HG03097 (cell line): Measurements from ENCODE around the gene DBNDD2.

Experiments used
- ATAC-seq: cut with Tn5 transposase; IDR thresholded peaks from one replicate; pipeline ENCODE4 v1.9.1; 2021; ENCODE audit not compliant: unreplicated experiment, low FRiP score

Gene DBNDD2, protein sequence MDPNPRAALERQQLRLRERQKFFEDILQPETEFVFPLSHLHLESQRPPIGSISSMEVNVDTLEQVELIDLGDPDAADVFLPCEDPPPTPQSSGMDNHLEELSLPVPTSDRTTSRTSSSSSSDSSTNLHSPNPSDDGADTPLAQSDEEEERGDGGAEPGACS

GRCh38 chr20:45407783-45408645, at the start of gene DBNDD2:
Gene DBNDD2, plus strand, starts transcription at chr20:45408289. Its CDS starts 179 bp downstream, at chr20:45408468.
- no peak for ATAC-seq

DNA sequence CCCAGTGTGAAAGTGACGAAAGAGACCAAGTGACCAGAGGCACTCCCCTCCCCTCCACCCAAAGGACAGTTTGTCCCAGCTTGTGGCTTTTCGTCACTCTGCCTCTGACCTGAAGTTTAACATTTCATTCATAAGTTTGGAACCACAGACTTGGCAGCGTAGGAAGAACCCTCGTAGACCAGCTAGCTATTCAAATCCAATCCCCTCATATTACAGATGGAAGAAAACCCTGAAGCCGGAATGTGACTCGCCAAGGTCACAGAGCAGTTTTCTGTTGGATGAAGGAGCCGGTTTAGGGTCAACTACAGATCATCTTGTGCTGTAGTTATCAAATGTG, 49.1 kb upstream of the DBNDD2 start:
- no peak for ATAC-seq

DNA sequence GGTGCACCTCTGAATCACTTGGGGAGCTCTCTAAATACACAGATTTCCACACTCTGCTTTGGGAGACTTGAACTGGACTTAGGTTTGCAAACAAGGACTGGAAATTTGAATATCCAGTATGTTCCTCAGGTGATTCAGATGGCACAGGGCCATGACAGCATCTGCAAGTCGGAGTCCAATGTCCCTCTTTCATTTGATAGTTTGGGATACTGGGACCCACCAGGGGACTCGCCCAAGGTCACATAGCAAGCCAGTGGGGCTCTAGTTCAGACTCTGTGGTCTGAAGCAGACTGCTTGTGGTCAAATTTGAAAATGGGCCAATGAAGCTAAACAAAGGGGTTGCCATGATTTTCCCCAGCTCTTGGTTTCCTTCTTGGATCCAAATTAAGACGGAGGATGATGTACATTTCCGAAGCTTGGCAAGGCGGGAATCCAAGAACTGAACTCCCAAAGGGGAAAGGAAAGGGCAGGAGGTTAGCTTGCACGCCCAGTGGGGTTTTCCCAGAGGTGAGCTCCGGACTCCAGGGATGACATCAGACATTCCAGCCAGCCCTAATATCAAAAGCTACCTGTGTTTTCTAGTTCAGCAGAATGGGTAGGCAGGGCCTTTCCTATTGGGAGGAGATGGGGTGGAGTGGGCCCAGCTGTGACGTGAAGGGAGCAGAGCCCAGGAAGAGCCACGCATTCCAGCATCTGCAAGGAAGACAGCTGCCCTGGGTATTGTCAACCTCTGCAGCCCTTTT, 48.5 kb upstream of the DBNDD2 start:
- no peak for ATAC-seq

GRCh38 chr20:45361793-45362192, 46.3 kb upstream of the DBNDD2 start:
- no peak for ATAC-seq

DNA sequence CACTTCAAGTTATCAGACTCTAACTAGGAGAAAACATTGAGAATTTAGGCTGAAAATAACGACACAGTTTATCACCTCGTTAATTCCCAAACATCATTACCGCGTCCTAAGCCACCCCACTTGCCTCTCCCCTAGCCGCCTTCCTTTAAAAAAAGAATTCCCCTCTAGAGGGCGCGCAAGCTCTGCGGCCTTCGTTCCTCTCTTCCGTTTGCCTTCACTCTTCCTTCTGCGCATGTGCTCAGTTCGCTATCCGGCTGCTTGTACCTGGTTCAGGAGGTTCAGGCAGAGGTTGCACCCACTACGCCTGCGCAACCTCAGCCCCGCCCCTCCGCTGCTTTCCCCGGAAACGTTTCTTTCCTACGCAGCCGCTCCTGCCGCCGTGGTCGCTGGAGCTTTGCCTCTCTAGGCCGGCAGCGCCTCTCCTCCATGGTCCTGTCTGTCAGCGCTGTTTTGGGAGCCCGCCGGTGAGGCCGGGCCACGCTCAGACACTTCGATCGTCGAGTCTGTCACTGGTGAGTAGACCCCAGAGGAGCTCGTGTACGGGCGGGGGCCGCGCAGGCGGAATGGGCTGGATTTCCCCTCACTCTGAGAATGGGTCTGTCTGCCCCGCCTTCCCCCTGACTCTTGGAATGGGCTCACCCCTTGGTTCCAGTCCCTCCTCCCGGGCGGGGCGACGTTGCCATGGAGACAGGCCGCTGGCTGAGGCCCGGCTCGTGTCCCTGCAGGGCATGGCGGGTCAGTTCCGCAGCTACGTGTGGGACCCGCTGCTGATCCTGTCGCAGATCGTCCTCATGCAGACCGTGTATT, 45.1 kb upstream of the DBNDD2 start, which contains the start of gene SYS1:
TSS of gene SYS1 (plus strand) at position 353 of the 807 bp plus-strand sequence. CDS start at position 729, 376 bp downstream.
- ATAC-seq, result peak; percentile 77

- peak; percentile 3 for ATAC-seq
Observed at GRCh38 chr20:45363611-45364492, 44.2 kb upstream of the DBNDD2 start.

DNA sequence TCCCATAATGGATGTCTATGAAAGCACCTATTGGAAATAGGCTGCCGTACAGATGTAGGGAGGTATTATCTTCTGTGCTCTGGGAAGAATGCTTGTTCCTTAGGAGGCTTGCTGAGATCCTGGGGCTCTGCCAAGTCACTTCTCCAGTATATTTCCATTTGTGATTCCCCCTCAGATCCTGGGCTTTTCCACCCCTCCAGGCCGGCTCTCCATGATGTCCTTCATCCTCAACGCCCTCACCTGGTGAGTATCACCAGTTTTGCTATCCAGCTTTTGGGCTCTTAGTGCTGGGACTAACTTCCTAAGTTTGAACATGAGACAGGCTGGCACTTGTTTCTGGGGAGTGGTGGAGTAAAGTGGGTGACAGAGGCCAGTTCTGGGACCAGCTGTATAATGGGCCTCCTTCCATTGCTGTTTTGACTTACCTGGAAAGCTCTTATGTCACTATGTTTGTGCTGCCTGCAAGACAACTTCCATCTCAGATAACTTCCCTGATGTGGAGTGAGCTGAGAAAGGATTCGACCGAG, 42.6 kb upstream of the DBNDD2 start:
- no peak for ATAC-seq

DNA sequence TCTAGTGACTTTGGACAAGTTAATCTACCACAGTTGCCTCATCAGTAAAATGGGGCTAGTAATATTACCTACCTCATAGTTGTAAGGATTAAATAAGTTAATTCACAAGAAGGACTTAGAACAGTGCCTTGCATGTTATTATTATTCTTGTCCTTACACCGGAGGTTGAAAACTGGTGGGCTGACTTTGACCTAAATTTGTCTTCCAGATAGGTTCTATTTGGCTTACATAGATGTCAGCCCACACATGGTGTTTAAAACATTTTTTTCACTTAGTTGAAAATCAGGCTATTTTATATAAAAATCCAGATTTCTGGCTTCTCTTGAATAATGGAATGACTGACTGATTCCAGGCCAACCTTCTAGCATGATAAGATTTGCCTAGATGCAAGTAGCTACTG, 41.9 kb upstream of the DBNDD2 start:
- no peak for ATAC-seq

GRCh38 chr20:45366631-45367030, 41.5 kb upstream of the DBNDD2 start:
- ATAC-seq, result no peak

GRCh38 chr20:45367126-45367525, 41.0 kb upstream of the DBNDD2 start:
- ATAC-seq, result no peak

- peak; percentile 76 for ATAC-seq
Observed at GRCh38 chr20:45368221-45368980, 39.7 kb upstream of the DBNDD2 start.

- ATAC-seq, result no peak
Observed at GRCh38 chr20:45370571-45371160, 37.4 kb upstream of the DBNDD2 start.

- no peak for ATAC-seq
Observed at GRCh38 chr20:45372241-45372640, 35.8 kb upstream of the DBNDD2 start.

GRCh38 chr20:45372646-45373352, 35.3 kb upstream of the DBNDD2 start:
- no peak for ATAC-seq

- ATAC-seq, result peak; percentile 53
Observed at GRCh38 chr20:45373353-45374100, 34.6 kb upstream of the DBNDD2 start.

- ATAC-seq, result no peak
Observed at GRCh38 chr20:45374101-45374467, 34.0 kb upstream of the DBNDD2 start.

DNA sequence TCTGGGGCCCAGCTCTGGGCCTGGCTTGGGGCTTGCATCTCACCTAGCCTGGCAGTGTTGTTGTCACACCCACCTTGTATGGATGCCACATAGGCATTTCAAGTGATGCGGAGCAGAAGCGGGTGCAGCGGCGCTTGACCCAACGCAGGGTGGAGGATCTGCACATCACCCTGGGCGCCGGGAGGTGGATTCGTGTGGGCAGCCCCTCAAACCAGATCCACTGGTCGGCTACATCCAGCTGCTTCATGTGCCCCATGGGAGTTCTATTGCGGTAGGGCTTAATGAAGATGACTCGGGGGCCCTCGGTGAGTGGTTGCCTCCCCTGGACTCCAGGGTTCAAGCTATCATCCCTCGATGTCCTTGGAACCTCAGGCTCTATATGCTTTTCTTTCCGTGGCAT, 33.1 kb upstream of the DBNDD2 start:
- no peak for ATAC-seq
